ENCODE measurements around the gene CCDC92B.

DNA sequence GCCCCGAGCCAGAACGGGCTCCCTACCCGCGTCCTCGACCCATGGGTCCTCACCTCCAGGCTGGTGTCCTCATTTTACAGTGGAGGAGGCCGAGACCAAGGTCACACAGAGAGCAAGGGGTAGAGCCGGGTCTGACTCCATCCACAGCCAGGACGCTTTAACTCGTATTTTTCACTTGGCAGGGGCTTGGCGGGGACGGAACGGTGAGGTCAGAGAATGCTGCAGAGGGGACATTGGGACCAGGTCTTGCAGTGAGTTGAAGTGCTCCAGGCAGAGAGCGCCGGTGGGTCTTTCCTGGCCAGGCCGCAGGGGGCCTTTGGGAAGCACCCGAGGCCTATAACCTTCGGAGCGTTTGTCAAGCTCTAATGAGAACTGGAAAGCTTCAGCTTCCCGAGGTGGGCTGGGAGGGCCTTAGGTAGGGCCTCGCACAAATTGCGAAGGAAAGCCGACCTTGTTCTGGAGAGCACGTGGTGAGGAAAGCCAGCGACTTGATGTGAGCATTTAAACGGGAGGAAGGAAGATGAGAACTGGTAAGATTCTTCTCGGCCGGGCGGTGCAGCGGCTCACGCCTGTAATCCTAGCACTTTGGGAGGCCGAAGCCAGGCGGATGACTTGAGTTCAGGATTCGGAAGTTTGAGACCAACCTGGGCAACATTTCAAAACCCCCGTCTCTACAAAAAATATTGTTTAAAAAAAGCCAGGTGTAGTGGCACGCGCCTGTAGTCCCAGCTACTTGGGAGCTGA lies 37.0 kb downstream of the CCDC92B start:
- TF ChIP-seq POLR2A (conservative IDR thresholded peaks at IDR 0.05) (no peak), ZNF212 (CRISPR knock-in tag; IDR thresholded peaks at IDR 0.05) (no peak)
- TF ChIP-seq, protein P1, sequence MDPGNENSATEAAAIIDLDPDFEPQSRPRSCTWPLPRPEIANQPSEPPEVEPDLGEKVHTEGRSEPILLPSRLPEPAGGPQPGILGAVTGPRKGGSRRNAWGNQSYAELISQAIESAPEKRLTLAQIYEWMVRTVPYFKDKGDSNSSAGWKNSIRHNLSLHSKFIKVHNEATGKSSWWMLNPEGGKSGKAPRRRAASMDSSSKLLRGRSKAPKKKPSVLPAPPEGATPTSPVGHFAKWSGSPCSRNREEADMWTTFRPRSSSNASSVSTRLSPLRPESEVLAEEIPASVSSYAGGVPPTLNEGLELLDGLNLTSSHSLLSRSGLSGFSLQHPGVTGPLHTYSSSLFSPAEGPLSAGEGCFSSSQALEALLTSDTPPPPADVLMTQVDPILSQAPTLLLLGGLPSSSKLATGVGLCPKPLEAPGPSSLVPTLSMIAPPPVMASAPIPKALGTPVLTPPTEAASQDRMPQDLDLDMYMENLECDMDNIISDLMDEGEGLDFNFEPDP (CRISPR knock-in tag; IDR thresholded peaks at IDR 0.05) = no peak
